GM19463 (cell line): Measurements from ENCODE around the gene MPHOSPH9.

ENCODE experiments used
- ATAC-seq: cut with Tn5 transposase; IDR thresholded peaks from one replicate; pipeline ENCODE4 v1.9.1; 2021; ENCODE audit warnings: mild to moderate bottlenecking, moderate library complexity; ENCODE audit not compliant: unreplicated experiment

The MPHOSPH9 gene, protein sequence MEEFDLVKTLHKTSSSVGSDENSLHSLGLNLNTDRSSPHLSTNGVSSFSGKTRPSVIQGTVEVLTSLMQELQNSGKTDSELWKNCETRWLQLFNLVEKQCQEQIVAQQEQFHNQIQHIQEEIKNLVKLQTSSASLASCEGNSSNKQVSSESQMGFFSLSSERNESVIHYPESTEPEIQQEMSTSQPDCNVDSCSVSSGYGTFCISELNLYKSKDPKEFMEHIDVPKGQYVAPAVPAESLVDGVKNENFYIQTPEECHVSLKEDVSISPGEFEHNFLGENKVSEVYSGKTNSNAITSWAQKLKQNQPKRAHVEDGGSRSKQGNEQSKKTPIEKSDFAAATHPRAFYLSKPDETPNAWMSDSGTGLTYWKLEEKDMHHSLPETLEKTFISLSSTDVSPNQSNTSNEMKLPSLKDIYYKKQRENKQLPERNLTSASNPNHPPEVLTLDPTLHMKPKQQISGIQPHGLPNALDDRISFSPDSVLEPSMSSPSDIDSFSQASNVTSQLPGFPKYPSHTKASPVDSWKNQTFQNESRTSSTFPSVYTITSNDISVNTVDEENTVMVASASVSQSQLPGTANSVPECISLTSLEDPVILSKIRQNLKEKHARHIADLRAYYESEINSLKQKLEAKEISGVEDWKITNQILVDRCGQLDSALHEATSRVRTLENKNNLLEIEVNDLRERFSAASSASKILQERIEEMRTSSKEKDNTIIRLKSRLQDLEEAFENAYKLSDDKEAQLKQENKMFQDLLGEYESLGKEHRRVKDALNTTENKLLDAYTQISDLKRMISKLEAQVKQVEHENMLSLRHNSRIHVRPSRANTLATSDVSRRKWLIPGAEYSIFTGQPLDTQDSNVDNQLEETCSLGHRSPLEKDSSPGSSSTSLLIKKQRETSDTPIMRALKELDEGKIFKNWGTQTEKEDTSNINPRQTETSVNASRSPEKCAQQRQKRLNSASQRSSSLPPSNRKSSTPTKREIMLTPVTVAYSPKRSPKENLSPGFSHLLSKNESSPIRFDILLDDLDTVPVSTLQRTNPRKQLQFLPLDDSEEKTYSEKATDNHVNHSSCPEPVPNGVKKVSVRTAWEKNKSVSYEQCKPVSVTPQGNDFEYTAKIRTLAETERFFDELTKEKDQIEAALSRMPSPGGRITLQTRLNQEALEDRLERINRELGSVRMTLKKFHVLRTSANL

GRCh38 chr12:123232807-123233504 is at the start of gene MPHOSPH9, which contains the start of gene MTRFR:
TSS of gene MPHOSPH9 (minus strand) at chr12:123233141. CDS start at chr12:123230364, 2,777 bp downstream.
TSS of gene MTRFR (plus strand) at chr12:123233436. CDS start at chr12:123253675, 20,239 bp downstream.
- peak; percentile 79 for ATAC-seq

DNA sequence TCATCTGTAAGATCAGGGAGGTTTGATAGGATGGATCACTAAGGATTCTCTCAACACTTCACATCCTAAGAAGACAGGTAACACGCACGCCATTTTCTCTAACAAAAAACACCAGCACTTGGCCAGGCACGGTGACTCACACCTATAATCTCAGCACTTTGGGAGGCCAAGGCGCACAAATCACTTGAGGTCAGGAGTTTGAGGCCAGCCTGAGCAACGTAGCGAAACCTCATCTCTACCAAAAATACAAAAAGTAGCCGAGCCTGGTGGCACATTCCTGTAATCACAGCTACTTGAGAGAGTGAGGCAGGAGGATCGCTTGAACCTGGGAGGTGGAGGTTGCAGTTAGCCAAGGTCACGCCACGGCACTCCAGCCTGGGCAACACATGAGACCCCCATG is 49.2 kb upstream of the MPHOSPH9 start:
- ATAC-seq = no peak

- no peak for ATAC-seq
Observed at GRCh38 chr12:123280971-123281370, 48.0 kb upstream of the MPHOSPH9 start.

DNA sequence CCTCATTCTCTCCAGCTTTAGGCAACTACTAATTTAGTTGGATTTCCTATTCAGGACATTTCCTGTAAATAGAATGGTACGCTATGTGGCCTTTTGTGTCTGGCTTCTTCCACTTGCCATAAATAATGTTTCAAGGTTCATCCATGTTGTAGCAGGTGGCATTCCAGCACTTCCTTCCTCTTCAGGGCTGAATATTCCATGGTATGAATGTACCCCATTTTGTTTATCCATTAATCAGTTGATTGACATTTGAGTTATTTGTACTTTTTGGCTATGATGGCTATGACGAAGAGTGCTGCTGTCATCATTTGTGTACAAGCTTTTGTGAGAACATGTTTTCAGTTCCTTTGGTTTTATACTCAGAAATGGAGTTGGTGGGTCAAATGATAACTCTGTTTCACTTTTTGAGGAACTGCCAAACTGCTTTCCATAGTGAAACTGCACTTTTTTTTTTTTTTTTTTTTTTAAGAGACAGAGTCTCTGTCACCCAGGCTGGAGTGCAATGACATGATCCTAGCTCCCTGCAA is 45.2 kb upstream of the MPHOSPH9 start:
- ATAC-seq = peak; percentile 62

DNA sequence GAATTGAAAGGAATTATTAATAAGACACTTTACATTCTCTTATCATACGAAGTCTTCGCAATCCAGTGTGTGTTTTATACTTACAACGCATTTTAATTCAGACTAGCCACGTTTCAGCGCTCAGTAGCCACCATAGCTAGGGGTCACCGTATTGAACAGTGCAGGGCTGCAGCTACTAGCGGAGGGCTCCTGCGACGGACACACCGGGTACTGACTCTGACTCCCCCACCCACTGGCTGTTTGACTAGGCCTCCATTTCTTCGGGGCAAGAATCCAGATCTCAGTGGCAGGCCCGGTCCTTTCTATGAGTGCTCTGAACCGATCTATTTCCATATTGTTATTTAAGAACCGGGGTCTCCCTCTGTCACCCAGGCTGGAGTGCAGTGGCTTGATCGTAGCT is 40.2 kb upstream of the MPHOSPH9 start:
- ATAC-seq = no peak

DNA sequence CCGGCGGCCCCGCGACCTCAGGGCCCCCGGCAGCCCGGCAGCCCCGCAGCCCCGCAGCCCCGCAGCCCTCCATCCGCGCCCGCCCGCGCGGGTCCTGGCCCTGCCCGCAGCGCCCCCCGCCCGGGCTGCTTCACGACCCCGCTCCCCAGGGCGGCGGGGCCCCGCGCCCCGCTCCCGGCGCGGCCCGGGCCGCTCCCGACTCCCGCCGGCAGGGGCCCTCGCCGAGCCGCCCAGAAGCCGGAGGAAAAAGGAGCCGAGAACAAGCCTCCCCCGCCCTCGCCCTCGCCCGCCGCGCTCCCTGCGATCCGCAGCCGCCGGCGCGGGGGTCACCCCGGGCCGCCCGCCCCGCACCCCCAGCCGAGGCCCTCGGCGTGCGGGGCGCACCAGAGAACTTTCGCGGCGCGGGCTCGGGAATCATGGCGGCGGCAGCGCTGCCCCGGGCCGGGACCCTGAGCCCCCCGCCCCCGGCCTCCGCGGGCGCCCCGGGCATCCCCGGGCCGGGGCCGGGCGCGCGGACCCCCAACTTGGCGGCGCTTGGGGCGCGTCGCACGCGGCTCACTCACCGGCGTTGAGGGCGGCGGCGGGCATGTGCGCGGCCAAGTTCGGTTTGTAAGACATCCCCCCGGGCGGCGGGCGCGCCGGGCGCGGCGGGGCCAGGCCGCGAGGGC is 38.2 kb upstream of the MPHOSPH9 start:
- ATAC-seq = peak; percentile 70

DNA sequence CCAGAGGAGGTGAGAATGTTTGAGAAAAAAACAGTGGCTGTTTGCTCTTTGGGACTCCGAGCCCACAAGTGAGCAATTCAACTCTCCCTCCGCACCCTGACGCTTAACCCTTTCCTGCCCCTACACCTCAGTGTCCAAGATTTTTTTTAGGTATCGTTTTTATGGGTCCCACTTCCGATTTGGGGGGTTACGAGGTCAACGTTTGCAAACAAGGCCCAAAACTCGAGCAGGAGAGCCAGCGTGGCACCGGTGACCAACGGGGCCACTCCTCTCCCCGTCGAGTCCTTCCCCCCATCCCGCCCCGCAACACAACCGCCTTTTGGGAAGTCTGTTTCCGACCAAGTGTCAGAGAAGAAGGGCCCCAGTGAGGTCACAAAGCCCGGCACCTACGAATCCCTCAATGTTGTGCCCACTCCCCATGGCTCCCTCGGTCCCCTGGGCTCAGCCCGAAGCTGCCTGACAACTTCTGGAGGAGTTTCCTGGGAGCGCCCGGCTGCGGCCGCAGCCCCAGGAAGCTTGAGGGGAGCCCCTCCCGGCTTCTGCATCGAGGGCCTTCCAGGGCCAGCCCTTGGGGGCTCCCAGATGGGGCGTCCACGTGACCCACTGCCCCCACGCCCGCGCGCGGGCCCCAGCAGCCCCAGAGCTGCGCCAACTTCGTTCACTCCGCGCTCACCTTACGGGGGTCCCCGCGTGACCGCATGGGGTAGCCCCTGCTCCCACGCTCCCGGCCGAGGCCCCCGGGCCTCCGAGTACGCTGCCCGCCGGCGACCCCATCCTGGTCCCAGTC is 37.5 kb upstream of the MPHOSPH9 start:
- ATAC-seq = peak; percentile 18

DNA sequence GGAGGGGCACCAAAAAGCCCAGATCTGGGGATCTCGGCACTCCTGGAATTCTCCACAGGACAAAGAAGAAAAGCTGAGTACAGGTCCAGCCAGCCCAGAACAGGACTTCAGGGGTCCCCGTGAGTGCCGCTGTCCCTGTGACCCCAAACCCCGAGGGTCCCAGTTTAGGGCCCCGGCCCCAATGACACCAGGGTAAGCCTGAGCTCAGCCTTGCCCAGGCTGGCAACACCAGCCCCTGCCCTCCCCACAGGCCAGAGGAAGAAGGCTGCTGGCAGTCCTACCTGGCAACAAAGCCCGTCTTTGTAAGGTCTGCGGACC is 36.9 kb upstream of the MPHOSPH9 start:
- no peak for ATAC-seq

DNA sequence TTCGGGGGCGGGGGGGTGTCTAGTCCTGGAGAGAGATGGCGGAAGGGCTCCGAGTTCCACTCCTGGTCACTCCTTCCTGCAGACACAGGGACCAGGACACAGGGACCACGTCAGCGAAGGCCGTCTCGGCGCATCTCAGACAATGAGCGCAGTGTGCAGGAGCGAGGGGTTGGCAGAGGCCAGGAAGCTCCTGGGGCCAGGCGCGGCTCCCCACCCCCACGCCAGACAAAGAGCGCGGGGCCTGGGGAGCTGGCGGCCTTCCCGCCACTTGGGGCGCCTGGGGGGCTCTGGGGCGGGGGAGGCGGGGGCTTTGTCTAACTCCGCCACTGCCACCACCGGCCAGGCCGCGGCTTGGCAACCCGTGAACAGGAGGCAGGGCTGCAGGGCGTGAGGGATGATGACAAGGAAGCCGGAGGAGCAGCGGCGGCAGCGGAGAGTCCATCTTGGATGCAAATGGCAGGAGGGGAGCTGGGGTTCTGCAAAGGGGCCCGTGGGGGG is 36.5 kb upstream of the MPHOSPH9 start:
- no peak for ATAC-seq

DNA sequence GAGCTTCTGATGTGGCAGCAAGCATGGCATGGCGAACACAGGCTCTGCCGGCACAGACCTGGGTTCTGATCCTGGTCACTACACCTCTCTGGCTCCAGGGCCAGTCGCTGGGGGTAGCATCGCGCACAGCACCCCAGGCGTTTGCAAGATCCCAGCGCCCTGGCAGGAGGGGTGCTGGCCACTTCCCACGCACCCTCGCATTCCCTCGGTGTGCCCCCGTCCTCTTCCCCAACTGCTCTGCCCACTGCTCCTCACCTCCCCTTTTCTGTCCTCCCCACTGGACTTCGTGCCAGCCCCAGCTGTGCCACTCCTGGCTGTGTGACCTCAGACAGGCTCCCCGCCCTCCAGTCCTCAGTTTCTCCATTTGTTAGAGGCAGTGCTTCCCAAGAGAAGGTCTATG is 35.9 kb upstream of the MPHOSPH9 start:
- no peak for ATAC-seq

- no peak for ATAC-seq
Observed at GRCh38 chr12:123267991-123268843, 35.3 kb upstream of the MPHOSPH9 start.

- ATAC-seq = no peak
Observed at GRCh38 chr12:123267335-123267920, 34.5 kb upstream of the MPHOSPH9 start.

GRCh38 chr12:123266679-123267277 is 33.8 kb upstream of the MPHOSPH9 start:
- ATAC-seq = no peak

DNA sequence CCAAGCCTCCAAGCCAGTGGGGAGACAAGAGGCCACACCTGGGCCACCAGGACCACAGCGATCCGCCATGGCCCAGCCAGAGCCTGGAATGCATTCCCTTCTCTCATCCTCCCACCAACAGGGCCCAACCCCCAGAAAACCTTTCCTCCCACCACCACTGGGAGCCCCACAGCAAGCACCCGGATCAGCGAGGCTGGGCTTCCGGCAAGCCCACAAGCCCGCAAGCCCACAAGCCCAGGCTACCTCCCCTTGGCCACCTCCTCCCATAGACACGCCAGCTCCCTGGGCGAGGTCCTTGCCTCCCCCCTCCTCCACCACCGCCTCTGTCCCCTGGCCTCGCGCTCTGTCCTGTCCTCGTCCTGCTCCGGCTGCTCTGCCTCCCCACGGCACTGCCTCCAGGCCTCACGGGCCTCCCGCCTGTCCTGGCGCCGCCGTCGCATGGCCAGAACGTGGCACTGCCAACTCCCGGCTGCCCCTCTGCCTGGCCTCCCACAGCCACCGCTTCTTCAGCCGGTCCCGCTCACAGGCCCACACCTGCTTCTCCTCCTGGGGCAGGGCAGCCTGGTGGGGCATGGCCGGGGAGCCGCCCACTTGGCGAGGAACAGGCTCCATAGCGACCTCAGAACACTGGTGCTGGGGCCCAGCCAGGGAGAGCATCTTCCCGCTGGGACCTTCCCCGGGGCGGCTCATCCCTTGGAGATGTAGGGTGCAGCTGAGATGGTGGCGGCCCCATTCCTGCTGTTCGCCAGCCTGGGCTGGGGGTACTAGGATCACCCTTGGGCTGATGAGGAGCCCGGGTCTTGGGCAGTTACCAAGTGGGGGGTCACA is 33.1 kb upstream of the MPHOSPH9 start:
- no peak for ATAC-seq

GRCh38 chr12:123264642-123265041 is 31.7 kb upstream of the MPHOSPH9 start:
- no peak for ATAC-seq

DNA sequence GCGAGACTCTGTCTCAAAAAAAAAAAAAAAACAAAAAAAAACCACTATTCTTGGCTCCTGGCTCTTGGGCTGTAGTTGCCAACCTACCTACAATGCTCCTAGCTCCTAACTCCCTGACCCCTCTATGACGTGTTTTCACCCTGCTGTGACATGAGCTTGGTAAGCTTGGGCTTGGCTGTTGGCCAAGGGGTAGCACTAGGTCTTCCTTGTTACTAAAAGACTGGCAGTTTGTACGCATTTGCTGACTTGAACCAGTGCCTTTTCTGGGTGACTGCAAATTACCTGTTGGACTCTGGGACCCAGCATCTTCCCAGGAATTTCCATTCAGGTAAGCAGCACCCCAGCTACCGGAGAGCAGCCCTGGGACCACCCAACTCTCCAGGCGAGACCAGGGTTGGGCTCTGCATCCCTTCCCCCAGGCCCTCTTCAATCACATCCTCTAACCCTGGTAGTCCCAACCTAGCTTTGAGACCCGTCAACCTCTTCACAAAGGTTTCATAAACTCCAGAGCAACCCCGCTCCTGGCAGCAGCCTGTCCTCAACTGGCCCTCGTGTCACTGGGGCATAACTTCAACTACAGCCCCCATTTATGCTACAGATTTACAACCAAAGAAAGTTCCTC is 30.4 kb upstream of the MPHOSPH9 start:
- ATAC-seq = no peak
